Measurements from ENCODE around the gene EXOC7. TPM values are rescaled to one million over a fixed set of nuclear protein-coding genes. Genes with fewer than 3 reads are reported as not detected.

Gene EXOC7
- total RNA-seq, 1 donor from 2014 or later, result 80.1 TPM

DNA sequence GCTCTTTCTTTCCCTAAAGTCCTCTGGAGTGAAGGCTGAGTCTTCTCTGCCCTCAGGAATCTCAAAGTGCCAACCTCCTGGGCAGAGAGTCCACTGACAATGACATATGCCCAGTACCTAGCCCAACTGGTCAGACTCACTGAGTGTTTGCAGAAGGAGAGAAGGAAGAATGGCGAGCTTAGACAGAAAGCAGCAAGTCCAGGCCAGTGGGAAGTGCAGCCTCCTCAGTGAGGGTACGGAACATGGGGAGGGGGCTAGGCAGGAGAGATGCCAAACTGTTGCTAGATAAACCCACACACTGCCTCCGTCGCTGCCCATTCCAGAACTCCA lies 678 bp downstream of the EXOC7 start:
- no peak for DNase-seq (ENCODE audit: low read depth)
- no peaks in the 10 kb centered on the region for H3K36me3 ChIP-seq (ENCODE audit: control insufficient read depth, insufficient read depth, low read length)
- H3K4me3 ChIP-seq (ENCODE audit: low read depth, low read length), result peak overlapping the region; percentile 88
- TF ChIP-seq, protein P1, sequence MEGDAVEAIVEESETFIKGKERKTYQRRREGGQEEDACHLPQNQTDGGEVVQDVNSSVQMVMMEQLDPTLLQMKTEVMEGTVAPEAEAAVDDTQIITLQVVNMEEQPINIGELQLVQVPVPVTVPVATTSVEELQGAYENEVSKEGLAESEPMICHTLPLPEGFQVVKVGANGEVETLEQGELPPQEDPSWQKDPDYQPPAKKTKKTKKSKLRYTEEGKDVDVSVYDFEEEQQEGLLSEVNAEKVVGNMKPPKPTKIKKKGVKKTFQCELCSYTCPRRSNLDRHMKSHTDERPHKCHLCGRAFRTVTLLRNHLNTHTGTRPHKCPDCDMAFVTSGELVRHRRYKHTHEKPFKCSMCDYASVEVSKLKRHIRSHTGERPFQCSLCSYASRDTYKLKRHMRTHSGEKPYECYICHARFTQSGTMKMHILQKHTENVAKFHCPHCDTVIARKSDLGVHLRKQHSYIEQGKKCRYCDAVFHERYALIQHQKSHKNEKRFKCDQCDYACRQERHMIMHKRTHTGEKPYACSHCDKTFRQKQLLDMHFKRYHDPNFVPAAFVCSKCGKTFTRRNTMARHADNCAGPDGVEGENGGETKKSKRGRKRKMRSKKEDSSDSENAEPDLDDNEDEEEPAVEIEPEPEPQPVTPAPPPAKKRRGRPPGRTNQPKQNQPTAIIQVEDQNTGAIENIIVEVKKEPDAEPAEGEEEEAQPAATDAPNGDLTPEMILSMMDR (IDR thresholded peaks at IDR 0.05; ENCODE audit: insufficient read depth, low read length, poor library complexity, severe bottlenecking), result no peak
- no peaks in the 10 kb centered on the region for H3K27me3 ChIP-seq (ENCODE audit: control insufficient read depth, insufficient read depth, low read length)

DNA sequence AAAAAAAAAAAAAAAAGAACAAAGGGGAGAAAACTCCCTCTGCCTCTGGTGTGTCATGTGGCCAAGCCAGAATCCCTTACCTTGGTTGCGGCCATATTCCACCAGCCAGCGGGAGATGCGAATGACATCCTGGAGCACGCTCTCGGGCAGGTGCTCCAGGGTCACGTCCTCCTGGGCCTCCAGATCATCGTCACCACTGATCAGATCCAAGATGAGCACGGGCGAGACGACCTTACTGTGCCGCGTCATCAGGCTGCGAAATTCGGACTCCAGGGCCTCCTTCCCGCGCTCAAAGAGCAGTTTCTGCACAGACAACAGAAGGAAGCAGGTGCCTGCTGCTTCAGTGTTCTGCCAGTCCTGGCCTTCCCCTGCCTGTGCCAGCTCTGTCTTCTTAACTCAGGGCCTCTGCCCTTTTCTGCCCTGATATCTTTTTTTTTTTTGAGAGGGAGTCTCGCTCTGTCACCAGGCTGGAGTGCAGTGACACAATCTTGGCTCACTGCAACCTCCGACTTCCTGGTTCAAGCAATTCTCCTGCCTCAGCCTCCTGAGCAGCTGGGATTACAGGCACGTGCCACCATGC lies 5.8 kb downstream of the EXOC7 start:
- Histone ChIP-seq H3K4me3 (ENCODE audit: low read depth, low read length) (no peak overlapping the region), H3K36me3 (ENCODE audit: control insufficient read depth, insufficient read depth, low read length) (peaks cover 7% of the 10 kb centered on the region), H3K27me3 (ENCODE audit: control insufficient read depth, insufficient read depth, low read length) (no peaks in the 10 kb centered on the region)
- DNase-seq (ENCODE audit: low read depth), result no peak
- TF ChIP-seq, protein P1 (IDR thresholded peaks at IDR 0.05; ENCODE audit: insufficient read depth, low read length, poor library complexity, severe bottlenecking), result no peak

DNA sequence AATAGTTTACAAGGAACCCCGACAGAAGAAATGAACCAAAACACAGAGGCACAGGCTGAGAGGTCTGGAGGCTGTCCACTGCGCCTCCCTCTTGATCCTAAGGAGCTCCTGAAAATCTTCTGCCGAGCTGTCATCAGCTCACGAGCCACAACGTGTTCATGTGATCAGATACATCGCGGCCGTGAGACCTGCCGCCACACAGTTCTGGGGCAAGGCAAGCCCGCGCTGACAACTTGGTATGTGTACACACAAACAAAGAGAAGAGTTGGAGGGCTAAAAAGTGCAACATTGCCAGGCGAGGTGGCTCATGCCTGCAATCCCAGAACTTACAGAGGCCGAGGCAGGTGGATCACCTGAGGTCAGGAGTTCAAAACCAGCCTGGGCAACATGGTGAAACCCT lies 7.6 kb downstream of the EXOC7 start:
- Histone ChIP-seq H3K36me3 (ENCODE audit: control insufficient read depth, insufficient read depth, low read length) (peaks cover 7% of the 10 kb centered on the region), H3K4me3 (ENCODE audit: low read depth, low read length) (no peak overlapping the region), H3K27me3 (ENCODE audit: control insufficient read depth, insufficient read depth, low read length) (no peaks in the 10 kb centered on the region)
- no peak for DNase-seq (ENCODE audit: low read depth)
- TF ChIP-seq, protein P1 (IDR thresholded peaks at IDR 0.05; ENCODE audit: insufficient read depth, low read length, poor library complexity, severe bottlenecking), result no peak

DNA sequence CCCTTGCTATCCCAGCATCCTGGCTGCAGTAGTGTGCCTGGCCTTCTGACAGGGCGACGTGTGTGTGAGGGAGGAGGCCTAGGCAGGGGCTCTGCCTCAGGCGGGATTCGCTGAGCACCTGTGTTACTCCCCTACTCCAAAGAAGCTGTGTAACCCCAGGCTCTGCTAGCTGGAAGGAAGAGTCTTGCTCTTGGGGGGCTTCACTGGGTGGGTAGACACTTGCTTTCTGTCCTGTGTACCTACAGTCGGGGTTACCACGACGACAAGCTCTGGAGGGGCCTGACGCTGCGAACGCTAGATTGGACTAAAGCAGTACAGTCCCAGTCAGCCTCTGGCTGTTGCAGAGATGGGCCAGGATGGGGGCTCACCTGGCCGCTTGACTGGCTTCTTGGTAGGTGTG lies 9.5 kb downstream of the EXOC7 start:
- Histone ChIP-seq H3K36me3 (ENCODE audit: control insufficient read depth, insufficient read depth, low read length) (peaks cover 7% of the 10 kb centered on the region), H3K27me3 (ENCODE audit: control insufficient read depth, insufficient read depth, low read length) (no peaks in the 10 kb centered on the region), H3K4me3 (ENCODE audit: low read depth, low read length) (no peak overlapping the region)
- TF ChIP-seq, protein P1 (IDR thresholded peaks at IDR 0.05; ENCODE audit: insufficient read depth, low read length, poor library complexity, severe bottlenecking), result no peak
- no peak for DNase-seq (ENCODE audit: low read depth)

DNA sequence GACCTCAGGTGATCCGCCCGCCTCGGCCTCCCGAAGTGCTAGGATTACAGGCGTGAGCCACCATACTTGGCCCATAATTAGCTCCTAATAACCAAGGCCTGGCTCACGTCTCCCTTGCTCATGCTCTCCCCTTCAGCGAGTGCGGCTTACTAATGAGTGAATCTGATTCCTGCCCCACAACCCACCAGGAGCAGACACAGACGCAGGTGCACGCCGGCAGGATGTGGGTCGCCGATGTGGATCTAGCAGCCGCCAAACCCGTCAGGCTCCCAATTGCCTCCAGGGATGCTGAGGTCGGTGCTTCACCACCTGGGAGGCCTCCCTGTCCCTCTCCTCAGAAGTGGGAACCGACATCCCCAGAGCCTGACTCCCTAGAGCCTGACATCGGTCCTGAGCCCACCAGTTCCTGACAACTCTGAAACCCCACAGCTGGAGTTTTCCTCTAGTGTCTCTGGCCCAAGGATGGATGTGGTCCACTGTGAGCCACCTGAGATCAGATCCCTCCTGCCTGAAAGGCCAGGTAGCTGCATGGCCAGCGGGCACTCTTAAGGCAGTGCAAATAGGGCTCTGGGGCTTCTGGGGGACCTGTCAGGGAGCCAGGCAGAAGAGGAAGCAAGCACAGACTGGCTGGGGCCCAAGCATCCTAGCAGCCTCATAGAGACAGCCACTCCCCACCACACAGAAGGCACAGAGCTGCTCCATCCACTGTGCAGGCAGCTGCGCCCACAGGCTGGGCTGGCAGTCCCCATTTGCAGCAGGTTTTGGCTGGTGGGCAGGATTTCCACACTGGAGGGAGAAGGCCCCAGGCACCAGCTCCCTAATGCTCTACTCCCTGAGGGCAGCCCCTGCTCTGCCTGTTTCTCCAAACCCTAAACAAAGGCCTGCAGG lies 10.8 kb downstream of the EXOC7 start:
- Histone ChIP-seq H3K4me3 (ENCODE audit: low read depth, low read length) (no peak overlapping the region), H3K36me3 (ENCODE audit: control insufficient read depth, insufficient read depth, low read length) (peaks cover 5% of the 10 kb centered on the region), H3K27me3 (ENCODE audit: control insufficient read depth, insufficient read depth, low read length) (no peaks in the 10 kb centered on the region)
- TF ChIP-seq, protein P1 (IDR thresholded peaks at IDR 0.05; ENCODE audit: insufficient read depth, low read length, poor library complexity, severe bottlenecking), result no peak
- no peak for DNase-seq (ENCODE audit: low read depth)
